Measurements from ENCODE around the gene IGFBP4.

The IGFBP4 gene

GRCh38 chr17:40466298-40466971 lies 23.2 kb downstream of the IGFBP4 start:
- DNase-seq (ENCODE audit: low spot score): no peak
- TF ChIP-seq CTCF (IDR thresholded peaks at IDR 0.05): no peak
- no peak overlapping the region for H3K27ac ChIP-seq
- no peak overlapping the region for H3K4me3 ChIP-seq

- no peak for TF ChIP-seq CTCF (IDR thresholded peaks at IDR 0.05)
- Histone ChIP-seq H3K4me3 (no peak overlapping the region), H3K27ac (no peak overlapping the region)
- DNase-seq (ENCODE audit: low spot score): no peak
Observed at GRCh38 chr17:40467281-40467867, 24.1 kb downstream of the IGFBP4 start.

DNA sequence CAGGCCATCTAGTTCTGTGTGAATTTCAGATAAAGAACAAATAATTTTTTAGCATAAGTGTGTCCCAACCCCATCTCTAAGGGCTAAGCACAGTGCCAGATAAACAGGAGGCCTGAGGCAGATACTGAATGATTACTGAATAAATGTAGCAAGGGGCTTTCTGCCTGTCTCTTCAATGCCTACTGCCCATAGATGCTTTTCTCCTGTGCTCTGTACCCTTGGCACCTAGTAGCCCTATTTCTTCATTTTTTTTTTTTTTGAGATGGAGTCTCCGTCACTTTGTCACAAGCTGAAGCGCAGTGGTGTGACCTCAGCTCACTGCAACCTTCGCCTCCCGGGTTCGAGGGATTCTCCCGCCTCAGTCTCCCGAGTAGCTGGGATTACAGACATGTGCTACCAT lies 25.3 kb downstream of the IGFBP4 start:
- DNase-seq (ENCODE audit: low spot score): no peak
- no peak overlapping the region for H3K27ac ChIP-seq
- H3K4me3 ChIP-seq: no peak overlapping the region
- no peak for TF ChIP-seq CTCF (IDR thresholded peaks at IDR 0.05)

DNA sequence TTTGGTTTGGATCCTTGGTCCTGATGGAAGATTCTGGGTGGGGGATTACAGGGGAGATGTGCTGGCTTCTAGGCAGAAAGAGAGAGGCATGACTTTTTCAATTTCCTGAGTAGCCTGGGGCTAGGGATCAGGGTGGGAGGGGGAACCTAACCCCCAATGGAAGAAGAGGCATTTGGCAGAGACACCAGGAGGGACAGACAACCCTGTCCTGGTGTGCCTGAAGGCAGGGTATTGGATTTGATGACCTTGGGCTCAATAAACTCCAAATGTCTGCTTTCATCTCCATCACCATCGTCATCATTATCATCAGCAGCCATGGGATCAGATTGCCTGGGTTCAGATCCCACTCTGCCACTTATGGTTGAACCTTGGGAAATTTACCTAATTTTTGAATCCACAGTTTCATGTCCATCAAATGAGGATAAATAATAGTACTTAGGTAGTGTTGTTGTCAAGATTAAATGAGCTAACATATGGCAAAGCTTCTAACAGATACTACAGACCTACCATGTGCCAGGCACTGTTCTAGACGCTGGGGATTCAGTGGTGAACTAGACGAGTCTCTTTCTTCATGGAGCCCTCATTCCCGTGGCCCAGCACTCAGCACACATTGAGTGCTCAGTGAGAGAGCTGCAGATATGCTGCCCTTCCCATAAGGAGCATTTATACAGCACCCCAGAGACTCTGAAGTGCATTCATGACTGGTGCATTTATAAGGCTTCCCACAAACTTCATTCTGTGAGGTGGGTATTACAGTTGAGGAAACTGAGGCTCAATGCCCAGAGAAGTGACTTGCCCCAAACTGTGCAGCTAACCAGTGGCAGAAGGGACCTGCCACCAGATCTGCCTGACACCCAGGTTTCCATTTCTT lies 26.8 kb downstream of the IGFBP4 start:
- no peak for DNase-seq (ENCODE audit: low spot score)
- TF ChIP-seq CTCF (IDR thresholded peaks at IDR 0.05): no peak
- Histone ChIP-seq H3K4me3 (no peak overlapping the region), H3K27ac (no peak overlapping the region)

DNA sequence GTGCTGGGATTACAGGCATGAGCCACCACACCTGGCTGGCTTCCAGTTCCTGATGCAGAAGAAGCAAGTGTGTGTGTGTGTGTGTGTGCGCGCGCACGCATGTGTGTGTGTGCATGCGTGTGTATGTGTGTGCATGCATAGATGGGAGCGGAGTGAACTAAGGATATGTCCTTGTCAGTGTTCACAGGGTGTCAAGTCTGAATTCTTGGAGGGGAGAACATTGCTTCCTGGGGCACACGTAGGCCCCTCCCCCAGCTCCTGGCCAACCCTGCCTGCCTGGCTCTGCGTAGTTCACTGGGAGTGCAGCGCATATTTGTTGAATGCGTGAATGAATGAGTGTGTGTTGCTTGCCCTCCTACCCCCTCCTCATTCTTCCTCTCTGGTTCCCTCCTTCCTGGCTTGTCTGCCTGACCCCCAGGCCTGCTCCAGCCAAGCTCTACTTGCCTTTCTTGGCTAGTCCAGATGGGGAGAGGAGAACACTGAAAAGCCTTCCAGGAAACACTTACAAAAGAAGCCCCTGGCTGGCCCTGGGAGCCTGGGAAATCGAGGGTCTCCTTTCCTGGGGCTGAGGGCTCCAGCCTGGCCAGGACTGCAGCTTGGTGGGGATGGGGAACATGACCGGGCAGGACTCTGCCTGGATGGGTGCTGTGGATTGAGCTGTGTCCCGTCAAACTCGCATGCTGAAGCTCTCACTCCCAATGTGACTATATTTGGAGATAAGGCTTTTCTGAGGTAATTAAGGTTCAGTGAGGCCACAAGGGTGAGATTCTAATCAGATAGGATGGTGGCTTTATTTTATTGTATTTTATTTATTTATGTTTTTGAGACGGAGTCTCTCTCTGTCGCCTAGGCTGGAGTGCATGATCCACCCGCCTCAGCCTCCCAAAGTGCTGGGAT lies 27.9 kb downstream of the IGFBP4 start:
- Histone ChIP-seq H3K27ac (no peak overlapping the region), H3K4me3 (no peak overlapping the region)
- no peak for DNase-seq (ENCODE audit: low spot score)
- TF ChIP-seq CTCF (IDR thresholded peaks at IDR 0.05): no peak

DNA sequence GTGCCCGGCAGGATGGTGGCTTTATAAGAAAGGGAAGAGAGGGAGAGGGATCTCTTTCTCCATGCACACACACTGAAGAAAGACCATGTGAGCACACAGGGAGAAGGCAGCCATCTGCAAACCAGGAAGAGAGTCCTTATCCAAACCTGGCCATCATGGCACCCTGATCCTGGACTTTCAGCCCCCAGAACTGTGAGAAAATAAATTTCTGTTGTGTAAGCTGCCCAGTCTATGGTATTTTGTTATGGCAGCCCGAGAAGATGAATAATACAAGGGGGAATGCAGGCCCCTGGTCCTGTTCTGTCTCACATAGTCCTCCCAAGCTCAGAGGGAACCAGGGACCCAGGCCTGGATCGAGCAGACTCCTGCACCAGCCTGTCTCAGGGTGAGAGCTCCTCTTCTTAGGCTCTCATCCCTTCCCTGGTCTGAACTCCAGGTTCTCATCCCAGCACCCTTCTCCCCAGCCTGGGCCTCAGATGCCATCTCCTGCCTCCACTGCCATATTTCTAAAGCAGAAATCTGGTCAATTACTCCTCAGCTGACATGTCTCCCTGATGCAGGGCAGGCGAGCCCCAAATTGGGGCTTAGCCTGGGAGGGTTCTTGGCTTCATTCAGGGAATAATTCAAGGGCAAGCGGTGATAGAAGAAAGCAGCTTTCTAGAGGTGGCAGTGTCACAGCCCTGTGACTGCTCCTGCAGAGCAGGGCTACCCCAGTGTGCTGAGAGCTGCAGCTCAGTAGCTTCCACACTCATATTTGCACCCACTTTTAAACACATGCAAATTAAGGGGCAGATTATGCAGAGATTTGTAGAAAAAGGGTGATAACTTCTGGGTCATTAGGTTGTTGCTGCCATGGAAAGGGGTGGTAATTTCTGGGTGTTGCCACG lies 28.8 kb downstream of the IGFBP4 start:
- H3K4me3 ChIP-seq: no peak overlapping the region
- no peak overlapping the region for H3K27ac ChIP-seq
- no peak for TF ChIP-seq CTCF (IDR thresholded peaks at IDR 0.05)
- no peak for DNase-seq (ENCODE audit: low spot score)

All from coronary artery (tissue), 2 donors.